Lung (tissue), 12 donors: ENCODE data around the gene HOXD13. TPM values are rescaled to one million over a fixed set of nuclear protein-coding genes. Genes with fewer than 3 reads are reported as not detected.

Experiments used
- ATAC-seq: fragments of 200-7000 bp; cut with Tn5 transposase; one replicate; pipeline ENCODE4 v1.9.1; 2020; ENCODE audit warnings: moderate number of reproducible peaks; ENCODE audit not compliant: insufficient read depth, low FRiP score
- DNase-seq, 3 donors: peaks; one replicate each; pipeline ENCODE4 v3.0.0-alpha.2; 2013 to 2017
- H3K27ac ChIP-seq, 2 donors: one replicate each; pipeline ENCODE4 v1.5.1; 2013; ENCODE audit warnings: mild to moderate bottlenecking in 2 of 2, moderate library complexity in 2 of 2, control low read depth in 1 of 2, inconsistent platforms in 1 of 2, low read depth in 1 of 2, low read length in 1 of 2
- H3K27me3 ChIP-seq, 3 donors: one replicate each; pipeline ENCODE4 v1.5.1; 2013; ENCODE audit warnings: low read length in 2 of 3; ENCODE audit not compliant: control insufficient read depth in 3 of 3, insufficient read depth in 3 of 3
- H3K36me3 ChIP-seq, 4 donors: one replicate each; pipeline ENCODE4 v1.5.1; 2013; ENCODE audit warnings: low read length in 4 of 4, mild to moderate bottlenecking in 1 of 4, moderate library complexity in 1 of 4; ENCODE audit not compliant: control insufficient read depth in 4 of 4, insufficient read depth in 4 of 4
- H3K4me1 ChIP-seq, 5 donors: one replicate each; pipeline ENCODE4 v1.5.1; 2013; ENCODE audit warnings: low read length in 5 of 5, mild to moderate bottlenecking in 2 of 5, moderate library complexity in 1 of 5; ENCODE audit not compliant: control insufficient read depth in 5 of 5, insufficient read depth in 5 of 5
- H3K4me3 ChIP-seq: one replicate; pipeline ENCODE4 v1.5.1; 2013; ENCODE audit warnings: mild to moderate bottlenecking, control low read depth, moderate library complexity
- H3K9ac ChIP-seq, 2 donors: one replicate each; pipeline ENCODE4 v1.5.1; 2013; ENCODE audit warnings: low read length in 2 of 2, control low read depth in 1 of 2; ENCODE audit not compliant: insufficient read depth in 1 of 2
- H3K9me3 ChIP-seq, 4 donors: one replicate each; pipeline ENCODE4 v1.5.1; 2013; ENCODE audit warnings: low read length in 3 of 4, mild to moderate bottlenecking in 1 of 4, moderate library complexity in 1 of 4; ENCODE audit not compliant: control insufficient read depth in 4 of 4, insufficient read depth in 3 of 4
- CTCF ChIP-seq: IDR thresholded peaks from 2 replicates; pipeline ENCODE4 v1.5.1; 2012; ENCODE audit warnings: mild to moderate bottlenecking; ENCODE audit errors: control extremely low read depth, extremely low read depth
- WGBS, 2 donors: extraction: QIAGEN DNeasy Blood & Tissue Kit; methylation state at CpG; one replicate each; pipeline ENCODE4 v1.1.7; 2013; 5-methylcytosine and 5-hydroxymethylcytosine counted together
- polyA plus RNA-seq, 2 donors: library from polyadenylated mRNA; stranded (reverse); fragments of 200-250 nt; gene quantifications; one replicate each; pipeline ENCODE4 v1.2.1, GENCODE V29; 2013
- total RNA-seq, 2 donors: library from RNA; depleted of rRNA in 1 of 2; stranded (reverse); fragments of >200 nt in 1 of 2; gene quantifications; one replicate each; pipeline ENCODE4 v1.2.1, GENCODE V29; 2014 to 2021
- donor health status: control.
- donor health status: control.
- donor health status: Bipolar disorder and iron deficiency.
- donor health status: healthy.
- donor health status: DM: yes; HTN: yes; CAD: no.

HOXD13 gene
- total and polyA plus RNA-seq, 4 donors: not detected

- peaks cover 0 to 24% (median 0%) of the 10 kb centered on the region in 4 donors for H3K9me3 ChIP-seq
These were observed 25.6 kb upstream of the HOXD13 start for GRCh38 chr2:176066645-176067588.

GRCh38 chr2:176067589-176068418 is 24.7 kb upstream of the HOXD13 start:
- Histone ChIP-seq H3K9ac (no peak overlapping the region), H3K27ac (no peak overlapping the region), H3K27me3 (peaks cover 15 to 87% (median 84%) of the 10 kb centered on the region in 3 donors), H3K36me3 (no peaks in the 10 kb centered on the region), H3K9me3 (peaks cover 0 to 27% (median 0%) of the 10 kb centered on the region in 4 donors), H3K4me3 (no peak overlapping the region), H3K4me1 (peaks cover 0 to 22% (median 0%) of the 10 kb centered on the region in 5 donors)
- ATAC-seq (no peak), DNase-seq (peak; percentile 51 to 57 (median 53))
- TF ChIP-seq CTCF: no peak
- 5 to 9% methylated on average over 38 of the region's 38 CpGs for WGBS, 2 donors

More at GRCh38 chr2:176066645-176067588, 25.6 kb upstream of the HOXD13 start:
- WGBS, 2 donors: 8 to 9% methylated on average over 53 to 56 of the region's 56 CpGs
- no peak overlapping the region for H3K4me3 ChIP-seq
- H3K9ac ChIP-seq: no peak overlapping the region
- H3K36me3 ChIP-seq: no peaks in the 10 kb centered on the region
- no peak for TF ChIP-seq CTCF
- H3K27ac ChIP-seq: no peak overlapping the region
- peaks cover 15 to 86% (median 83%) of the 10 kb centered on the region in 3 donors for H3K27me3 ChIP-seq
- ATAC-seq (no peak), DNase-seq (peak; percentile 36 to 48 (median 47))
- H3K4me1 ChIP-seq: peaks cover 0 to 21% (median 0%) of the 10 kb centered on the region in 5 donors

GRCh38 chr2:176068419-176068832 is 24.1 kb upstream of the HOXD13 start:
- Histone ChIP-seq H3K27ac (no peak overlapping the region), H3K4me3 (no peak overlapping the region), H3K36me3 (no peaks in the 10 kb centered on the region), H3K9ac (no peak overlapping the region), H3K27me3 (peaks cover 15 to 91% (median 84%) of the 10 kb centered on the region in 3 donors), H3K4me1 (peaks cover 0 to 22% (median 0%) of the 10 kb centered on the region in 5 donors), H3K9me3 (peaks cover 0 to 27% (median 0%) of the 10 kb centered on the region in 4 donors)
- no peak for TF ChIP-seq CTCF
- ATAC-seq (no peak), DNase-seq (peak in 2 of 3 donors; percentile 34 to 41)
- 4 to 7% methylated on average over 30 of the region's 30 CpGs for WGBS, 2 donors
